Measurements from ENCODE around the gene C19orf38.
"Not testable (repeated sequence)": the region's sequence is repeated elsewhere in the genome, so short reads cannot be mapped to it uniquely, and the experiment has no call there.

The C19orf38 gene

GRCh38 chr19:10852098-10852800 is 4.0 kb downstream of the C19orf38 start:
- no peak for DNase-seq

GRCh38 chr19:10852941-10853340 is 4.7 kb downstream of the C19orf38 start:
- no peak for DNase-seq

- DNase-seq, result no peak
Observed at GRCh38 chr19:10854350-10855089, 6.3 kb downstream of the C19orf38 start.

- DNase-seq, result no peak
Observed at GRCh38 chr19:10855879-10856522, 7.8 kb downstream of the C19orf38 start.

- not testable (repeated sequence) for DNase-seq
Observed at GRCh38 chr19:10856899-10857298, 8.7 kb downstream of the C19orf38 start.

GRCh38 chr19:10858204-10858828 is 10.1 kb downstream of the C19orf38 start:
- DNase-seq, result no peak

GRCh38 chr19:10861103-10861651 is 13.0 kb downstream of the C19orf38 start:
- DNase-seq, result no peak

GRCh38 chr19:10862561-10863106 is 14.4 kb downstream of the C19orf38 start:
- no peak for DNase-seq

GRCh38 chr19:10863107-10863717 is 15.0 kb downstream of the C19orf38 start:
- no peak for DNase-seq

- DNase-seq, result peak; percentile 21
Observed at GRCh38 chr19:10864538-10864899, 16.3 kb downstream of the C19orf38 start.

GRCh38 chr19:10866495-10866894 is 18.3 kb downstream of the C19orf38 start:
- no peak for DNase-seq

GRCh38 chr19:10868872-10869547 is 20.8 kb downstream of the C19orf38 start:
- no peak for DNase-seq

GRCh38 chr19:10869872-10870311 is 21.7 kb downstream of the C19orf38 start:
- not testable (repeated sequence) for DNase-seq

GRCh38 chr19:10870501-10870954 is 22.3 kb downstream of the C19orf38 start:
- DNase-seq, result no peak

- DNase-seq, result peak; percentile 90
Observed at GRCh38 chr19:10870955-10871603, 22.9 kb downstream of the C19orf38 start, which contains the start of gene CARM1. Gene CARM1, plus strand, starts transcription at chr19:10871553. Its CDS starts 150 bp downstream, at chr19:10871703.

- DNase-seq, result no peak
Observed at GRCh38 chr19:10871711-10872545, 23.7 kb downstream of the C19orf38 start.

GRCh38 chr19:10872546-10873107 is 24.4 kb downstream of the C19orf38 start:
- no peak for DNase-seq

GRCh38 chr19:10874024-10874423 is 25.8 kb downstream of the C19orf38 start:
- DNase-seq, result no peak

GRCh38 chr19:10876459-10877240 is 28.4 kb downstream of the C19orf38 start:
- no peak for DNase-seq
